Liver (tissue), 9 donors: ENCODE results near the gene RAET1G. TPM values are rescaled to one million over a fixed set of nuclear protein-coding genes. Genes with fewer than 3 reads are reported as not detected.
"Not testable (repeated sequence)": the region's sequence is repeated elsewhere in the genome, so short reads cannot be mapped to it uniquely, and the experiment has no call there.

Experiments
- DNase-seq: peaks from one replicate; pipeline ENCODE4 v3.0.0-alpha.2; 2017; ENCODE audit warnings: low spot score
- H3K27ac ChIP-seq, 2 donors: one replicate each; pipeline ENCODE4 v1.7.0; 2013; ENCODE audit warnings: inconsistent platforms in 2 of 2, low read length in 2 of 2, control low read depth in 1 of 2, low read depth in 1 of 2, mild to moderate bottlenecking in 1 of 2
- H3K27me3 ChIP-seq, 4 donors: one replicate each; pipeline versions ENCODE4 v1.6.1 to v1.7.0; 2013; ENCODE audit warnings: low read length in 3 of 4, inconsistent platforms in 1 of 4, mild to moderate bottlenecking in 1 of 4, moderate library complexity in 1 of 4; ENCODE audit not compliant: control insufficient read depth in 4 of 4, insufficient read depth in 4 of 4
- H3K36me3 ChIP-seq, 4 donors: one replicate each; pipeline versions ENCODE4 v1.6.1 to v1.7.0; 2013; ENCODE audit warnings: low read length in 3 of 4, mild to moderate bottlenecking in 3 of 4, low read depth in 1 of 4, moderate library complexity in 1 of 4; ENCODE audit not compliant: control insufficient read depth in 4 of 4, insufficient read depth in 3 of 4
- H3K4me1 ChIP-seq, 4 donors: one replicate each; pipeline versions ENCODE4 v1.6.1 to v1.7.0; 2013; ENCODE audit warnings: low read length in 3 of 4, mild to moderate bottlenecking in 3 of 4, moderate library complexity in 1 of 4; ENCODE audit not compliant: control insufficient read depth in 4 of 4, insufficient read depth in 4 of 4
- H3K4me3 ChIP-seq, 3 donors: one replicate each; pipeline versions ENCODE4 v1.6.1 to v1.7.0; 2013; ENCODE audit warnings: low read length in 3 of 3, control low read depth in 1 of 3, low read depth in 1 of 3, mild to moderate bottlenecking in 1 of 3
- H3K9ac ChIP-seq, 2 donors: one replicate each; pipeline ENCODE4 v1.7.0; 2013; ENCODE audit warnings: low read length in 2 of 2, mild to moderate bottlenecking in 2 of 2, moderate library complexity in 2 of 2, control low read depth in 1 of 2, low read depth in 1 of 2
- H3K9me3 ChIP-seq, 4 donors: one replicate each; pipeline versions ENCODE4 v1.6.1 to v1.7.0; 2013; ENCODE audit warnings: low read length in 3 of 4; ENCODE audit not compliant: control insufficient read depth in 4 of 4
- ATF3 ChIP-seq: IDR thresholded peaks from 2 replicates; pipeline ENCODE4 v1.6.1; 2016; ENCODE audit warnings: antibody characterized with exemption
- CTCF ChIP-seq: fragments of 150-350 bp; IDR thresholded peaks from 2 replicates; pipeline ENCODE4 v1.5.1; 2017; ENCODE audit warnings: improper control_type of control experiment, low read depth, low read length; ENCODE audit not compliant: missing input control
- FOXA2 ChIP-seq: IDR thresholded peaks from 2 replicates; pipeline ENCODE4 v1.6.1; 2016; ENCODE audit warnings: antibody characterized with exemption
- GABPA ChIP-seq, 2 donors: IDR thresholded peaks in 1 of 2; conservative IDR thresholded peaks in 1 of 2; 2 replicates each; pipeline ENCODE4 v1.6.1; 2016; ENCODE audit warnings: antibody characterized with exemption in 2 of 2, mild to moderate bottlenecking in 1 of 2, moderate library complexity in 1 of 2
- HNF4A ChIP-seq, 2 donors: conservative IDR thresholded peaks; 2 replicates each; pipeline ENCODE4 v1.6.1; 2016; ENCODE audit warnings: antibody characterized with exemption in 2 of 2, mild to moderate bottlenecking in 2 of 2
- JUND ChIP-seq, 2 donors: IDR thresholded peaks; 2 replicates each; pipeline ENCODE4 v1.6.1; 2016; ENCODE audit warnings: antibody characterized with exemption in 2 of 2
- MAX ChIP-seq: IDR thresholded peaks from 2 replicates; pipeline ENCODE4 v1.6.1; 2016; ENCODE audit warnings: antibody characterized with exemption
- NR2F2 ChIP-seq: IDR thresholded peaks from 2 replicates; pipeline ENCODE4 v1.6.1; 2016; ENCODE audit warnings: antibody characterized with exemption
- RXRA ChIP-seq, 2 donors: IDR thresholded peaks; 2 replicates each; pipeline ENCODE4 v1.6.1; 2017 to 2018; ENCODE audit warnings: antibody characterized with exemption in 2 of 2, mild to moderate bottlenecking in 1 of 2
- SP1 ChIP-seq: IDR thresholded peaks from 2 replicates; pipeline ENCODE4 v1.6.1; 2018; ENCODE audit warnings: antibody characterized with exemption, mild to moderate bottlenecking
- TAF1 ChIP-seq: conservative IDR thresholded peaks from 2 replicates; pipeline ENCODE4 v1.6.1; 2016; ENCODE audit warnings: antibody characterized with exemption, mild to moderate bottlenecking
- ZBTB33 ChIP-seq: IDR thresholded peaks from 2 replicates; pipeline ENCODE4 v1.6.1; 2016; ENCODE audit warnings: antibody characterized with exemption
- WGBS: extraction: QIAGEN DNeasy Blood & Tissue Kit; methylation state at CpG from one replicate; pipeline ENCODE4 v1.1.7; 2013; 5-methylcytosine and 5-hydroxymethylcytosine counted together
- polyA plus RNA-seq, 2 donors: library from polyadenylated mRNA; stranded (reverse) in 1 of 2; unstranded in 1 of 2; fragments of 200-250 nt in 1 of 2; fragments of >200 nt in 1 of 2; fragmentation: Nextera tagmentation in 1 of 2; extraction: Ambion mirVana in 1 of 2; gene quantifications; one replicate each; pipeline versions ENCODE4 v1.2.1 to v1.2.3, GENCODE V29; 2013 to 2015
- total RNA-seq, 2 donors: library from RNA; depleted of rRNA; stranded (reverse); fragments of >200 nt; gene quantifications; one replicate each; pipeline ENCODE4 v1.2.3, GENCODE V29; 2014
- donor health status: healthy.
- donor health status: healthy.
- donor health status: healthy.
- donor health status: healthy.
- donor health status: healthy.

RAET1G gene
- total and polyA plus RNA-seq, 4 donors = not detected

GRCh38 chr6:149913540-149914240 lies 9.2 kb downstream of the RAET1G start:
- Histone ChIP-seq H3K4me3 (no peak overlapping the region), H3K9me3 (no peaks in the 10 kb centered on the region), H3K9ac (no peak overlapping the region), H3K36me3 (no peaks in the 10 kb centered on the region), H3K27me3 (no peaks in the 10 kb centered on the region), H3K27ac (no peak overlapping the region), H3K4me1 (no peaks in the 10 kb centered on the region)
- TF ChIP-seq MAX (no peak), TAF1 (no peak), ATF3 (no peak), SP1 (no peak), CTCF (no peak), FOXA2 (no peak), JUND (IDR thresholded peaks at IDR 0.05) (no peak), NR2F2 (no peak), GABPA (IDR thresholded peaks at IDR 0.05 in 1 of 2, conservative IDR thresholded peaks at IDR 0.05 in 1 of 2) (no peak), RXRA (IDR thresholded peaks at IDR 0.05) (no peak)
- 82% methylated on average over 9 of the region's 9 CpGs for WGBS
- DNase-seq = no peak

- DNase-seq = no peak
- H3K9me3 ChIP-seq = no peaks in the 10 kb centered on the region
- H3K9ac ChIP-seq = no peak overlapping the region
- H3K4me1 ChIP-seq = no peaks in the 10 kb centered on the region
- TF ChIP-seq TAF1 (no peak), HNF4A (conservative IDR thresholded peaks at IDR 0.05) (no peak), ZBTB33 (no peak), CTCF (no peak), ATF3 (no peak)
- 80% methylated on average over 2 of the region's 2 CpGs for WGBS
- H3K36me3 ChIP-seq = no peaks in the 10 kb centered on the region
- no peak overlapping the region for H3K27ac ChIP-seq
- no peak overlapping the region for H3K4me3 ChIP-seq
- H3K27me3 ChIP-seq = no peaks in the 10 kb centered on the region
Measured at GRCh38 chr6:149913085-149913484, 9.8 kb downstream of the RAET1G start.

GRCh38 chr6:149912680-149913079 lies 10.2 kb downstream of the RAET1G start:
- not testable (repeated sequence) for H3K36me3 ChIP-seq, H3K27ac ChIP-seq, H3K9ac ChIP-seq, H3K4me1 ChIP-seq, DNase-seq, H3K9me3 ChIP-seq, H3K4me3 ChIP-seq, H3K27me3 ChIP-seq
- WGBS = 82% methylated on average over 3 of the region's 3 CpGs
